Measurements from ENCODE around the gene MBD3L4.
"Not testable (repeated sequence)": the region's sequence is repeated elsewhere in the genome, so short reads cannot be mapped to it uniquely, and the experiment has no call there.

Gene MBD3L4

DNA sequence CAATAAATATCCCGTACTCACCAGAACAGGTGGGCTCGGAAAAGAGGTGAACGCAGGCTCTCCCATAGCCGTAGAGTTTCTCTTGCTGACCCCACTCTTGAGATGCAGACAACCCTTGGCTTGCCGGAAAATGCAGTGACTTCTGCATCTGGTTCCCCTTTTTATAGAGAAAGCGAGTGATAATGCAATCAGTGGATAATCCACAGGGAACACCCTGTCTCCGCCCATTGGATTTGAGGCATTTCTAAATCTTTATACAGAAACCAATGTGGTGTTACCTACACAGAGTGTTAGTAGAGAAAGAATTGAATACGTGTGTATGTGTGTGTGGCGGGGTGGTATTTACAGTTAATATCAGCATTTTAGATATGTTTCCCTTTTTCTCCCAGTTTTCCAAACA, at the start of gene MBD3L4:
Gene MBD3L4, minus strand, starts transcription at position 101 of the 400 bp plus-strand sequence. Its CDS starts 35 bp downstream, at position 66.
- not testable (repeated sequence) for DNase-seq (ENCODE audit: low read depth)

DNA sequence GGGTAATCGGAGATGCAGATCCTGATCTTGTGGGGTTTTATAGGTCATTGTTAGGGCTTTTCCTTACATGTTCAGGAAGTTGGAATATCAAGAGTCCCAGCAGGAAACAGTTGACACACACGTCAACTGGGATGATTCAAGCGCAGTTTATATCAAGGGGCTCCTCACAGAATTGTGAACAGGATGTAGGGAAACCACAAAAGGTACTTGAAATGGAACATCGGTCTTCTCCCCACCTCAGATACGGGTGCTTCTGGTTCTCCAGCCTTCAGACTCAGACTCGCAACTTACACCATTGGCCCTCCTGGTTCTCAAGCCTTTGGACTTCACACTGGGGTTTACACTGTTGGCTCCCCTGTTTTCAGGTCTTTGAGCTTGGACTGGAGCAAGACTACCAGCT, 49.0 kb upstream of the MBD3L4 start:
- DNase-seq (ENCODE audit: low read depth): no peak

DNA sequence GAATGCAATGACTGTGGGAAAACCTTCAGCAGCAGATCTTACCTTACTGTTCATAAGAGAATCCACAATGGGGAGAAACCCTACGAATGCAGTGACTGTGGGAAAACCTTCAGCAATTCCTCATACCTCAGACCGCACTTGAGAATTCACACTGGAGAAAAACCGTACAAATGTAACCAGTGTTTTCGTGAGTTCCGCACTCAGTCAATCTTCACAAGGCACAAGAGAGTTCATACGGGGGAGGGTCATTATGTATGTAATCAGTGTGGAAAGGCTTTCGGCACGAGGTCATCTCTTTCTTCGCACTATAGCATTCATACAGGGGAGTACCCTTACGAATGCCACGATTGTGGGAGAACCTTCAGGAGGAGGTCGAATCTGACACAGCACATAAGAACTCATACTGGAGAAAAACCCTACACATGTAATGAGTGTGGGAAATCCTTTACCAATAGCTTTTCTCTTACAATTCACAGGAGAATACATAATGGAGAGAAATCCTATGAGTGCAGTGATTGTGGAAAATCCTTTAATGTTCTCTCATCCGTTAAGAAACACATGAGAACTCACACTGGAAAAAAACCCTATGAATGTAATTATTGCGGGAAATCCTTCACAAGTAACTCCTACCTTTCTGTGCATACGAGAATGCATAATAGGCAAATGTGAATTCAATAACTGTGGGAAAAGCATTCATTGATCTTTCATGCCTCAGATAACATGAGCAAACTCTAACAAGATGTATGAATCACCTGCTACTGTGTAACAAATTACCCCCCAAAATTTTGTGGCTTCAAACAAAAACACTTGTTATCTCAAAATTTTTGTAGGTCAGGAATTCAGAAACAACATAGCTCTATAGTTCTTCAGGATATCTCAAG, 43.3 kb upstream of the MBD3L4 start:
- no peak for DNase-seq (ENCODE audit: low read depth)

DNA sequence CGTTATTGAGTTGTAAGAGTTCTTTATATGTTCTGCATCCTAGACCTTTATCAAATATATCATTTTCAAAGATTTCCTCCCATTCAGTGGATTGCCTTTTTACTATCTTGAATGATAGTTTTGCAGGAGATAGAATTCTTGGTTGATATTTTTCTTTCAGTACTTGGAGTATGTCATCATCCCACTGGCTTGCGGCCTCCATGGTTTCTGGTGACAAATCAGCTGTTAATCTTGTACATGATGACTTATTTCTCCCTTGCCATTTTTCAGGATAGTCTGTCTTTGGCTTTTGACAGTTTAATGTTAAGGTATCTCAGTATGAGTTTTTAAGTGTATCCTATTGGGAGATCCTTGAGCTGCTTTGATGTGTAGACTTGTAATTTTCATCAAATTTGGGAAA, 38.0 kb upstream of the MBD3L4 start:
- DNase-seq (ENCODE audit: low read depth): no peak

DNA sequence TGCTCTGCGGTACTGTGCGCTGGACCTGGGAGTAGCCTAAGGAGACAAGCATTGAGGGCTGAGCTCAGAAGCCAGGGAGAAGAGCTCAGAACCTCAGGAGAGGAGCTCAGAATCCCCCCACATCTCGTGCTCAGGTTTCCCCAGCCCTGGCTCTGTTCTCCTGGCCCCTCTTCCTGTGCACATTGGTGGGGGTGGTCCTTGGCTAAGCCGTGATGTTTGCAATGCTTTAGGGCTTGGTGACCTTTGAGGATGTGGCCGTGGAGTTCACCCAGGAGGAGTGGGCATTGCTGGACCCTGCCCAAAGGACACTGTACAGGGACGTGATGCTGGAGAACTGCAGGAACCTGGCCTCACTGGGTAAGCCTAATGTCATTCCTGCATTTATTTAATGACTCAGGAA, 36.2 kb upstream of the MBD3L4 start:
- DNase-seq (ENCODE audit: low read depth): no peak

DNA sequence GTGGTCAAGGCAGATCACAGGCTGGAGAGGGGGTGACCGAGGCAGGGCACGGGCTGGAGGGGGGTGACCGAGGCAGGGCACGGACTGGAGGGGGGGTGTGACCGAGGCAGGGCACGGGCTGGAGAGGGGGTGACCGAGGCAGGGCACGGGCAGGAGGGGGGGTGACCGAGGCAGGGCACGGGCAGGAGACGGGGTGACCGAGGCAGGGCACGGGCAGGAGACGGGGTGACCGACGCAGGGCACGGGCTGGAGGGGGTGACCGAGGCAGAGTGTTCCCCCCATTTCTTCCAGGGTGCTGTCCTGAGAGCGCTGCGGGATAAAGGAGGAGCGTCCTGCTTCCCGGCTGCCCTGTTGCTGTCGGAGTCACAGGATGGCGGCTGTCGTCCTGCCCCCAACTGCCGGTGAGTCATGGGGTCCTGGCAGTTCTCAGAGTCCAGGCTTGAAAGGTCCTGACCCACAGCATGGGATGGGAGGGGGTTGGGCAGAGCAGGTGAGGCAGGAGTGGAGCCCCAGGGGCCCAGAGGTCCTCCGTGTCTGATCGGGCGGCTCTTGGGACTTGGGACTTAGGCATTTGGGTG, 34.8 kb upstream of the MBD3L4 start:
- DNase-seq (ENCODE audit: low read depth): no peak

DNA sequence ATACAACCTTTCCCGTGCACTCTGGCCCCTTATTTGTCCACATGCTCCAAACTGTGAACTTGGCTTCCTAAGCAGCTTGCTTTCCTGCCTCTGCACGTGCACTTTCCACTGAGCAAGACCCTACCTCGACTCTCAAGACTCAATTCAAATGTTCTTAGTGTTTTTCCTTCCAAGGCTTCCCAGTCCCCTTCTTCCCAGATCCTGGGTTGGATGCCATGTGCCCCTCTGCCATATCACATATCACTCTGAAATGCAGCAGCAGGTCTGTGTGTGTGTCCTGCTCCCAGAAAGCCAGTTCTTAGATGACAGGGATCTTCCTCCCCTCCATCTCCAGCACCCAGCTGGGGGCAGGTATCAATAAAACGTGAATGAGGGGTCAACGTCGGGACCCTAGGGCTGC, 32.6 kb upstream of the MBD3L4 start:
- no peak for DNase-seq (ENCODE audit: low read depth)

DNA sequence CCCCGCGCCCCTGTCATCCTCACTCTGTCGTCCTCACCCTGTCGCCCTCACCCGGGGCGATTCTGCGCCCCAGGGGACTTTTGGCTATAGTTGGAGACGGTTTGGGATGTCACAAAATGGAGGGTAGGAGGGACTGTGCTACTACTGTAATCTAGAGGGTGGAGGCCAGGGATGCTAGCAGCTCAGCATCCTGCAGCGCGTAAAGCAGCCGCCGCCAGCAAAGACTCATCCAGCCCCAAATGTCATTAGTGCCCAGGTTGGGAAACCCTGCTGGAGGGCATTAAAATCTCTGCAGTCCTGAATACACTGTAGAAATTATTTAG, 29.9 kb upstream of the MBD3L4 start:
- no peak for DNase-seq (ENCODE audit: low read depth)

DNA sequence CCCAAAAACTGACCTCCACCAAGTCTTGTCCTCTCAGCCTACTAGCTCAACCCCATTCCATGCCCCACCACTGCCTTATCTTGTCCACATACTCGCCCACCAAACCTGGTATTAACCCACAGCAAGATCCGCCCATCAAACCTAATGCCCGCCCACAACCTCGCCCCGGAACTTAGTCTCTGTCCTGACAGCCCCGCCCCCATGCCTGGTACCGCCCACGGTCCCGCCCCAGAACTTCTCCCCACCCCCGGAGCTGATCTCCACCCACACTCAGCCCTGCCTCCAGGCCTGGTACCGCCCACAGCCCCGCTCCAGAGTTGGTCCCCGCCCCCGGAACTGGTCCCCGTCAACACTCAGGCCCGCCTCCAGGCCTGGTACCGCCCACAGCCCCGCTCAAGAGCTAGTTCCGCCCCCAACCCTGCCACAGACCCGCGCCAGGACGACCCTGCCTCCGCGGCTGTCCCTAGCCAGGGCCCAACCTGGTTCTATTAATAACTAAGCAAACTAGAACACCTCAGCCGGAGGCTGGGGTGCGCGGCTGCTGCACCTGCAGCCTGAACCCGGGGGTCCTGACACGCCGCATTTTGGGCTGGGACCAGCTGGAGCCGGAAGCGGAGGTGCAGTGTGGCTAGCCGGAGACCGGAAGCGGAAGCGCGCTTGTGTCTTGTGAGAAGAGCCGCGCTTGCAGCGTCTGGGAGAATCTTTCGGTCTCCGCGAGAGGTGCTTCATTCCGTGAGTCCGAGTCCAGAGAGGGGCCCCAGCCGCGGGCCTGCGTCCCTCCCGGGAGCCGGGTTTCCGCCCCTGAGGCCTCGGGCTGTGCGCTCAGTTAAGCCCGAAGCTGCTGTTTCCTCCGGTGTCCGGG, 29.3 kb upstream of the MBD3L4 start, which contains the start of gene ZNF557:
Gene ZNF557, plus strand, starts transcription at position 662 of the 862 bp plus-strand sequence. CDS start 5,372 bp downstream, outside the sequence.
- DNase-seq (ENCODE audit: low read depth): peak; percentile 98

DNA sequence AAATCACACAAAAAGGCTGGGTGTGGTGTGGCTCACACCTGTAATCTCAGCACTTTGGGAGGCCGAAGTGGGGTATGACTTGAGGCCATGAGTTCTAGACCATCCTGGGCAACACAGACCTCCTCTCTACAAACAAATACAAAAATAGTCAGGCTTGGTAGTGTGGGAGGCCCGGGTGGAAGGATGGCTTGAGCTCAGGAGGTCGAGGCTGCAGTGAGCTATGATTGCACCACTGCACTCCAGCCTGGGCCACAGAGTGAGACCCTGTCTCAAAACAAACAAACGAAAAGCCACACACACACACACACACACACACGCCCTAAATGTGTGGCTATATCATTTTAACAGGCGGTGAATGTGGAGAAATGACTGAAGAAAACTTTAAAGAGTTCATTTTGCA, 28.6 kb upstream of the MBD3L4 start:
- DNase-seq (ENCODE audit: low read depth): no peak

DNA sequence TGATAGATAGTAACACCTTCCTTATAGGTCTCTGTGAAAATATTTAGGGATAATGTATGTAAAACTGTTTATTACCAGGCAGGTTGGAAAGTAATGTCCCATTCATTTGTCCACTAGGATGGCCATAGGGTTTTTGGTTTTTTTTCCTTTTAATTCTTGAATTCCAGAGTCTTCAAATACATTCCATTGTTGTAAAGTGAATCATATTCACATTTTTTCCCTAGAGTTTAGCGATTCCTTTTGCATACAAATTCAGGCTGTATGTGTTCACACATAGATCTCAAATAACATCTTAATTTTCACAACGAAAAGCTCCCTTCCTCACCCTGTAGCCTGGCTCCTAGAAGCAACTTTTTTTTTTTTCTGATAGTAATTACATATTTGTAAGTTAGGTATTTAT, 27.7 kb upstream of the MBD3L4 start:
- DNase-seq (ENCODE audit: low read depth): no peak

DNA sequence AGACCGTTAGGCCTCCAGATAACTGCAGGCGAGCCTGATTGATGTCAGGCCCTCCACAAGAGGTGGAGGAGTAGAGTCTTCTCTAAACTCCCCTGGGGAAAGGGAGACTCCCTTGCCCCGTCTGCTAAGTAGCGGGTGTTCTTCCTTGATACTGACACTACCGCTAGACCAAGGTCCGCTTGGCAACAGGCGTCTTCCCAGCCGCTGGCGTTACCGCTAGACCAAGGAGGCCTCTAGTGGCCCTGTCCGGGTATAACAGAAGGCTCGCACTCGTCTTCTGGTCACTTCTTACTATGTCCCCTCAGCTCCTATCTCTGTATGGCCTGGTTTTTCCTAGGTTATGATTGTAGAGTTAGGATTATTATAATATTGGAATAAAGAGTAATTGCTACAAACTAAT, 27.1 kb upstream of the MBD3L4 start:
- not testable (repeated sequence) for DNase-seq (ENCODE audit: low read depth)

DNA sequence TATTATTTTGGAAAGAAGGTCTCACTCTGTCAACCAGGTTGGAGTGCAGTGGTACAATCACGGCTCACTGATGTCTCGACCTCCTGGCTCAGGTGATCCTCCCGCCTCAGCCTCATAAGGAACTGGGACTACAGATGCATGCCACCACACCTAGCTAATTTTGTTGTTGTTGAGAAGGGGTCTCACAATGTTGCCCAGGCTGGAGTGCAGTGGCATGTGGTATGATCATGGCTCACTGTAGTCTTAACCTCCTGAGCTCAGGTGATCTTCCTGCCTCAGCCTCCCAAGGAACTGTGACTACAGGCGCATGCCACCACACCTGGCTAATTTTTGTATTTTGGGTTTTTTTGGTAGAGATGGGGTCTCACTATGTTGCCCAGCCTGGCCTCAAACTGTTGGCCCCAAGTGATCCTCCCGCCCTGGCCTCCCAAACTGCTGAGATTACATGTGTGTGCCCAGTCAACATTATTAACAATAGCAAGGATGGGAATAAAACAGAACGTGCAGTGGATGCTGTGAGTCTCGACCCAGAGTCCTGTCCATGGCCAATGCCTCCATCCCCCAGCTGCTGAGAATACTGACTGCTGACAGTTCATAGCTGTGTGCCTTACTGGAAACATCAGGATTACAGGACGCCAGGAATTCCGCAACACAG, 23.9 kb upstream of the MBD3L4 start:
- DNase-seq (ENCODE audit: low read depth): no peak

DNA sequence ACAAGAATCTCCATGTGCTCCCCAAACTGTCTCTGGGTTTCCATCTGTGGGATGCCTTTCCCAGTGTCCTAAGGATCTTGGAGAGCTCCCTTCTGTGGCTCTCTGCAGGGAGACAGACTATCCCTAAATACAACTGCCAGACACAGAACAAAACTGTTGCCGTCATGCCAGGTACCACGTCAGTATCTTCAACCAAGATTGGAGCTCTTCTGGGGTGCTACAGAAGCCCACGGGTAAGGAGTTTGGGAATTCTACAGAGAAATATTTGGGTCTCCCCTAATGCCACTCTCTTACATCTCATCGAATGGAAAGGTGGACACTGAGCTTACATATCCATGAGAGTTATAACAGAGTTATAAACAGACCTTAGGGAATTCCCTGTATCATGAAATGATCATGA, 23.4 kb upstream of the MBD3L4 start:
- DNase-seq (ENCODE audit: low read depth): no peak

DNA sequence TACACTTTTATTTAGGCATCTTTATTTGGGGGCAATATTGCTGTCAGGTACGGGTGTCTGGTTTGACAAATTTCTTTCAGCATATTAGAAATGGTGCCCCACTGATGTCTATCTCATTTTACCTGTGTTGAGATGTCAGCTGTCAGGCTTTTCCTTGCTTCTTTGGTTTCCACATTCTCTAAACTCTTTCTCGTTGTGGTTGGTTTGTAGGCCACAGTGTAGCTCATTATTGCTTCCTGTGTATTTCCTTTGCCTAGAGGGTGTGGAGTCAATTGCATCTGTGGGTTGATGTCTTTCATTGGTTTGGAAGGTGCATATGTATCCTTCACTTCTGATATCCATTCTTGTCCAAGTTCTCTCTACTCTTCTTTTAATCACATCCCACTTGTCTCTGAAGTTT, 20.0 kb upstream of the MBD3L4 start:
- not testable (repeated sequence) for DNase-seq (ENCODE audit: low read depth)

DNA sequence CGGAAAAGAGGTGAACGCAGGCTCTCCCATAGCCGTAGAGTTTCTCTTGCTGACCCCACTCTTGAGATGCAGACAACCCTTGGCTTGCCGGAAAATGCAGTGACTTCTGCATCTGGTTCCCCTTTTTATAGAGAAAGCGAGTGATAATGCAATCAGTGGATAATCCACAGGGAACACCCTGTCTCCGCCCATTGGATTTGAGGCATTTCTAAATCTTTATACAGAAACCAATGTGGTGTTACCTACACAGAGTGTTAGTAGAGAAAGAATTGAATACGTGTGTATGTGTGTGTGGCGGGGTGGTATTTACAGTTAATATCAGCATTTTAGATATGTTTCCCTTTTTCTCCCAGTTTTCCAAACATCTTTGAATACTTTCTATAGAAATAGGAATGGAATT, 18.6 kb upstream of the MBD3L4 start, which contains the start of gene MBD3L3:
Gene MBD3L3, minus strand, starts transcription at position 101 of the 400 bp plus-strand sequence. Its CDS starts 71 bp downstream, at position 30.
- DNase-seq (ENCODE audit: low read depth): not testable (repeated sequence)

DNA sequence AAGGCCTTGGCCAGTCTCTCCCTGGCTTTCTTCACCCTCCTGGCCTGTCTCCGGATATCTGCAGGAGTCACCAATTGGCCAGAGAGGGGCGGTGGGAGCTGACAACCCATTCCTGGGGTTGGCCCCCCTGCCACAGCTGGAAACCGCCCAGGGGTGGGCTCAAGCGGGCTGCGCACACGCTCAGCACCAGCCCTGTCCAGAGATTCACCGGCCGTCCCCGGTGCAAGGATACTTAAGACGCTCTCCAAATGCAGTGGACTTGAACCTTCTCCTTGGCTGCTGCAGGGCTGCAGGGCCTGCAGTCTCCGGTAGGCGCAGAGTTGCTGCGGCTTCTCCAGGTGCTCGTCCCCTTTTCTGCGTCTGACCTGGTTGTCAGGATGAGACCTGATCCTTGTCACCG, 16.4 kb upstream of the MBD3L4 start:
- DNase-seq (ENCODE audit: low read depth): not testable (repeated sequence)

DNA sequence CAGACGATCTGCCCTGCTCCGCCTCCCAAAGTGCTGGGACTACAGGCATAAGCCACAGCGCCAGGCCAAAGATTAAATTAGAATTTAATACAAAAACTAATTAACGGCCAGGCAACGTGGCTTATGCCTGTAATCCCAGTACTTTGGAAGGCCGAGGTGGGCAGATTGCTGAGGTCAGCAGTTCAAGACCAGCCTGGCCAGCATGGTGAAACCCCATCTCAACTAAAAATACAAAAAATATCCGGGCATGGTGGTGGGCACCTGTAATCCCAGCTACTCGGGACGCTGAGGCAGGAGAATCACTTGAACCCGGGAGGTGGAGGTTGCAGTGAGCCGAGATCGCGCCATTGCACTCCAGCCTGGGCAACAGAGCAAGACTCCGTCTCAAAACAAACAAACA, 15.7 kb upstream of the MBD3L4 start:
- DNase-seq (ENCODE audit: low read depth): not testable (repeated sequence)

DNA sequence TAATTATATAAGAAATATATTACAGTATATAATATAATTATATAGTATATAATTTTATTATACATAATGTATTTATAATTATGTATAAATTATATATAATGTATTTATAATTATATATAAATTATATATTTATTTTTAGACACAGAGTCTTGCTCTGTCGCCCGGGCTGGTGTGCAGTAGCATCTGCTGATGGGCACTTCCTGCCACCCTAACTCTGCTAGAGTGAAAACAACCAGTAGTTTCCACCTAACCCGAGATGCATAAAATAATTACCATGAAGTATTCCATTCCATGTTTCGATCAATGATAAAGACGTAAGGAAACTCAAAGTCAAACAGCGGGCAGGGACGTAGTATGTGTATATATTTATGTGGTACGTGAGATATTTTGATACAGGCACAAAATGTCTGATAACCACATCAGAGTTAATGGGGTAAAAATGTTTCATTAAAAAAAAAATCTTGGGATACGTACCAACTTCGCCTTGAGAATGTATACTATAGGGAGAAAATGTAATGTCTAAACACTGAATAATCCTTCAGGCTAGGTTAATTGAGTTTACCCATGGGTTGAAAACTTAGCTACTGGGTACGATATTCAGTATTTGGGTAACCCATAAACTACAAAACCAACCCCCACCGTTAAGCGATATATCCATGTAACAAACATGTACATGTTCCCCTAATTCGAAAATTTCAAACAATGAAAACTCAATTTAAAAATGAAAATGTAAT, 14.8 kb upstream of the MBD3L4 start:
- DNase-seq (ENCODE audit: low read depth): not testable (repeated sequence)

DNA sequence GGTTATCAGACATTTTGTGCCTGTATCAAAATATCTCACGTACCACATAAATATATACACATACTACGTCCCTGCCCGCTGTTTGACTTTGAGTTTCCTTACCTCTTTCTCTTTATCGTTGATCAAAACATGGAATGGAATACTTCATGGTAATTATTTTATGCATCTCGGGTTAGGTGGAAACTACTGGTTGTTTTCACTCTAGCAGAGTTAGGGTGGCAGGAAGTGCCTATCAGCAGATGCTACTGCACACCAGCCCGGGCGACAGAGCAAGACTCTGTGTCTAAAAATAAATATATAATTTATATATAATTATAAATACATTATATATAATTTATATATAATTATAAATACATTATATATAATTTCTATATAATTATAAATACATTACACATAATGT, 12.9 kb upstream of the MBD3L4 start:
- not testable (repeated sequence) for DNase-seq (ENCODE audit: low read depth)

DNA sequence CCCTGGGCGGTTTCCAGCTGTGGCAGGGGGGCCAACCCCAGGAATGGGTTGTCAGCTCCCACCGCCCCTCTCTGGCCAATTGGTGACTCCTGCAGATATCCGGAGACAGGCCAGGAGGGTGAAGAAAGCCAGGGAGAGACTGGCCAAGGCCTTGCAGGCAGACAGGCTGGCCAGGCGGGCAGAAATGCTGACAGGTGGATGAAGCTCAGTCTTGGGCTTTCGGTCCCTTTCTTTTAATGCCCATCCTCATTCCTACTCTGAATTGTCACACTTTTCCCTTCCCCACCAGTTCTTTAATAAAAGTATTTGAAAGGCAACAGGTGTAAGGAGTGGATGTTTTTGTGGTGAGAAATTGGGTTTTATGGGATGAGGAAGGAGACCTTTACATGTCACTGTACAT, 11.4 kb upstream of the MBD3L4 start:
- DNase-seq (ENCODE audit: low read depth): not testable (repeated sequence)

Data from activated T-cell treated with anti-CD3 and anti-CD28 coated beads for 1 hour (primary cell).